ENCODE measurements around the gene DICER1.

DICER1 gene

GRCh38 chr14:95191445-95192199, 34.3 kb upstream of the DICER1 start:
- no peak overlapping the region for H2AFZ ChIP-seq (ENCODE audit: low read depth, low read length)
- H3K4me1 ChIP-seq (ENCODE audit: insufficient read depth, low read length) = no peaks in the 10 kb centered on the region
- H3K4me2 ChIP-seq (ENCODE audit: insufficient read depth, low read length) = no peak overlapping the region
- H3K27me3 ChIP-seq (ENCODE audit: insufficient read depth, low read length, poor library complexity) = no peaks in the 10 kb centered on the region
- H3K9ac ChIP-seq (ENCODE audit: low read depth, low read length) = no peak overlapping the region
- no peaks in the 10 kb centered on the region for H3K9me3 ChIP-seq (ENCODE audit: insufficient read depth, low read length, severe bottlenecking)
- no peaks in the 10 kb centered on the region for H3K36me3 ChIP-seq (ENCODE audit: insufficient read depth, low read length)
- ATAC-seq (ENCODE audit: insufficient read depth, low read depth) (no peak), DNase-seq (no peak)
- no peak overlapping the region for H3K27ac ChIP-seq (ENCODE audit: low read length)
- H4K20me1 ChIP-seq (ENCODE audit: insufficient read depth, low read length) = no peaks in the 10 kb centered on the region
- H3K79me2 ChIP-seq (ENCODE audit: insufficient read depth, low read length) = no peaks in the 10 kb centered on the region
- H3K4me3 ChIP-seq (ENCODE audit: low read depth in 1 of 2, low read length in 2 of 2) = no peak overlapping the region
- no peak for TF ChIP-seq CTCF (IDR thresholded peaks at IDR 0.05; ENCODE audit: borderline replicate concordance, extremely low read depth, low read length, poor library complexity, severe bottlenecking)
- TF ChIP-seq EZH2 (IDR thresholded peaks at IDR 0.05; ENCODE audit: borderline replicate concordance, low read depth, low read length, severe bottlenecking) = no peak

GRCh38 chr14:95190857-95191256, 33.5 kb upstream of the DICER1 start:
- Histone ChIP-seq H2AFZ (ENCODE audit: low read depth, low read length) (no peak overlapping the region), H4K20me1 (ENCODE audit: insufficient read depth, low read length) (no peaks in the 10 kb centered on the region), H3K9me3 (ENCODE audit: insufficient read depth, low read length, severe bottlenecking) (no peaks in the 10 kb centered on the region), H3K4me3 (ENCODE audit: low read depth in 1 of 2, low read length in 2 of 2) (no peak overlapping the region), H3K79me2 (ENCODE audit: insufficient read depth, low read length) (no peaks in the 10 kb centered on the region), H3K9ac (ENCODE audit: low read depth, low read length) (no peak overlapping the region), H3K27me3 (ENCODE audit: insufficient read depth, low read length, poor library complexity) (no peaks in the 10 kb centered on the region), H3K4me2 (ENCODE audit: insufficient read depth, low read length) (no peak overlapping the region), H3K27ac (ENCODE audit: low read length) (no peak overlapping the region), H3K4me1 (ENCODE audit: insufficient read depth, low read length) (no peaks in the 10 kb centered on the region), H3K36me3 (ENCODE audit: insufficient read depth, low read length) (no peaks in the 10 kb centered on the region)
- ATAC-seq (ENCODE audit: insufficient read depth, low read depth) (no peak), DNase-seq (no peak)
- TF ChIP-seq EZH2 (IDR thresholded peaks at IDR 0.05; ENCODE audit: borderline replicate concordance, low read depth, low read length, severe bottlenecking) = no peak
- TF ChIP-seq CTCF (IDR thresholded peaks at IDR 0.05; ENCODE audit: borderline replicate concordance, extremely low read depth, low read length, poor library complexity, severe bottlenecking) = no peak

- TF ChIP-seq EZH2 (IDR thresholded peaks at IDR 0.05; ENCODE audit: borderline replicate concordance, low read depth, low read length, severe bottlenecking) = no peak
- TF ChIP-seq CTCF (IDR thresholded peaks at IDR 0.05; ENCODE audit: borderline replicate concordance, extremely low read depth, low read length, poor library complexity, severe bottlenecking) = no peak
- Histone ChIP-seq H3K9ac (ENCODE audit: low read depth, low read length) (no peak overlapping the region), H3K4me2 (ENCODE audit: insufficient read depth, low read length) (no peak overlapping the region), H3K27me3 (ENCODE audit: insufficient read depth, low read length, poor library complexity) (no peaks in the 10 kb centered on the region), H3K4me3 (ENCODE audit: low read depth in 1 of 2, low read length in 2 of 2) (no peak overlapping the region), H3K9me3 (ENCODE audit: insufficient read depth, low read length, severe bottlenecking) (no peaks in the 10 kb centered on the region), H3K4me1 (ENCODE audit: insufficient read depth, low read length) (no peaks in the 10 kb centered on the region), H3K79me2 (ENCODE audit: insufficient read depth, low read length) (no peaks in the 10 kb centered on the region), H3K36me3 (ENCODE audit: insufficient read depth, low read length) (no peaks in the 10 kb centered on the region), H2AFZ (ENCODE audit: low read depth, low read length) (no peak overlapping the region), H4K20me1 (ENCODE audit: insufficient read depth, low read length) (no peaks in the 10 kb centered on the region), H3K27ac (ENCODE audit: low read length) (no peak overlapping the region)
- ATAC-seq (ENCODE audit: insufficient read depth, low read depth) = no peak
- no peak for DNase-seq
Observed at GRCh38 chr14:95190346-95190840, 33.1 kb upstream of the DICER1 start.

All from DND-41 (cell line).